ENCODE data around the gene MED15.

- TF ChIP-seq, protein P1, sequence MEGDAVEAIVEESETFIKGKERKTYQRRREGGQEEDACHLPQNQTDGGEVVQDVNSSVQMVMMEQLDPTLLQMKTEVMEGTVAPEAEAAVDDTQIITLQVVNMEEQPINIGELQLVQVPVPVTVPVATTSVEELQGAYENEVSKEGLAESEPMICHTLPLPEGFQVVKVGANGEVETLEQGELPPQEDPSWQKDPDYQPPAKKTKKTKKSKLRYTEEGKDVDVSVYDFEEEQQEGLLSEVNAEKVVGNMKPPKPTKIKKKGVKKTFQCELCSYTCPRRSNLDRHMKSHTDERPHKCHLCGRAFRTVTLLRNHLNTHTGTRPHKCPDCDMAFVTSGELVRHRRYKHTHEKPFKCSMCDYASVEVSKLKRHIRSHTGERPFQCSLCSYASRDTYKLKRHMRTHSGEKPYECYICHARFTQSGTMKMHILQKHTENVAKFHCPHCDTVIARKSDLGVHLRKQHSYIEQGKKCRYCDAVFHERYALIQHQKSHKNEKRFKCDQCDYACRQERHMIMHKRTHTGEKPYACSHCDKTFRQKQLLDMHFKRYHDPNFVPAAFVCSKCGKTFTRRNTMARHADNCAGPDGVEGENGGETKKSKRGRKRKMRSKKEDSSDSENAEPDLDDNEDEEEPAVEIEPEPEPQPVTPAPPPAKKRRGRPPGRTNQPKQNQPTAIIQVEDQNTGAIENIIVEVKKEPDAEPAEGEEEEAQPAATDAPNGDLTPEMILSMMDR (IDR thresholded peaks at IDR 0.05): no peak
- no peak for TF ChIP-seq EP300 (IDR thresholded peaks at IDR 0.05)
- no peak for TF ChIP-seq POLR2A (IDR thresholded peaks at IDR 0.05; ENCODE audit: low read depth)
- TF ChIP-seq POLR2AphosphoS5 (IDR thresholded peaks at IDR 0.05): no peak
Measured at GRCh38 chr22:20582520-20583361, 75.3 kb downstream of the MED15 start.

All from esophagus muscularis mucosa (tissue), 4 donors.